NCI-H2107 treated with DMSO at 0.1 percent for 48 hours (cell line): ENCODE results near the gene DVL1.
A peak's percentile ranks its signal among the peaks of the same experiment; 100 is the strongest.

Experiments used
- DNase-seq: peaks from one replicate; lab custom pipeline; 2025; ENCODE audit not compliant: unreplicated experiment; lab: John Stamatoyannopoulos, UW

DVL1 gene

DNA sequence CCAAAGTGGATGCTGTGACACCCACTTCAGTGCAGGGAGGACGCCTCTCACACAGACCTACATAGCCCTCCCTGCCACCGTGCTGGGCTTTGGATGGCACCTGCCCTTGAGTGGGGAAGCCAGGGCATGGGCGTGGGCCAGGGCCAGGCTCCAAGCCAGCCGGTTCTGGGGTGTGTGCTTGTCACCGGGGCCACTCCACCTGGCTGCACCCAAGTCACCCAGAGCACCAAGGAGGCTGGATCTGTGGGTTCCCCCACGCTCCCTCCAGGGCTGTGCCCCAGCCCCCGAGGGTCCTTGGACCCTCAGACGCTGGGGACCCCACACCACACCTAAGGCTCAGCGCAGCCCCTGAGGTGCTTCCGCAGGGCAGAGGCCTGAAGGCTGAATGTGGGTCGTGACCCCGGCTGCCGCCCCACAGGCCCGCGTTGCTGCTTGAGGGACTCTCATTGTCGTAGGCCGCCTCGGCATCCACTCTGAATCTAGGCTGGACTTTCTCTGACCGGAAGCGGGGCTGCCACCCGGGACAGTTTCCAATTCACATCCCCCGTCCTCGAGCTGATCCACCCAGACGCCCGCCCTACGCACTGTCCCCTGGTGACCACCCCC, 7.7 kb upstream of the DVL1 start:
- DNase-seq = no peak

DNA sequence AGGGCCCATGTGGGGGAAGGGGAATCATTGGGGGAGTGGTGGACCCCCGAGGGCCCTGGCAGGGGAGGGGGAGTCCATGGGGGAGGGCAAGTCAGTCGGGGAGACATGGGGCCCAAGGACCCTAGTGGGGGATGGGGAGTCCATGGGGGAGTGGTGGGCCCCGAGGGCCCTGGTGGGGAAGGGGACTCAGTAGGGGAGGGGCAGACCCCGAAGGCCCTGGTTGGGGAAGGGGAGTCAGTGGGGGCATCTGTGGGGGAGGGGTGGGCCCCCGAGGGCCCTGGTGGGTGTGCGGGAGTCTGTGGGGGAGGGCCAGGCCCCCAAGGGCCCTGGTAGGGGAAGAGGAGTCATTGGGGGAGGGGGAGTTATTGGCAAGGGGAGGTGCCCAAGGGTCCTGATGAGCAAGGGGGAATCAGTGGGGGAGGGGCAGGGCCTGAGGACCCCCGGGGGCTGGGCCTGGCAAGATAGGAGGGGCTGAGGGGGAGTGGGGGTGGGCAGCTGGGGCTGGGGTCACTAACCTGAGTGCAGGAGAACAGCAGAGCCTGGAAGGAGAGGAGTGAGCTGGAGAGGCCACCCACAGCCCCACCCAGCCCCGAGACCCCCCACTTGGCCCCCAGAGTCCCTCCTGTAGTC, 7.1 kb upstream of the DVL1 start:
- DNase-seq = no peak

GRCh38 chr1:1355416-1355815, 6.2 kb upstream of the DVL1 start:
- no peak for DNase-seq

- DNase-seq = no peak
Measured at GRCh38 chr1:1354271-1355247, 5.3 kb upstream of the DVL1 start.

- DNase-seq = no peak
Measured at GRCh38 chr1:1353389-1354151, 4.4 kb upstream of the DVL1 start.

GRCh38 chr1:1352786-1353388, 3.7 kb upstream of the DVL1 start:
- DNase-seq = peak; percentile 5

GRCh38 chr1:1351511-1352427, 2.6 kb upstream of the DVL1 start:
- no peak for DNase-seq

DNA sequence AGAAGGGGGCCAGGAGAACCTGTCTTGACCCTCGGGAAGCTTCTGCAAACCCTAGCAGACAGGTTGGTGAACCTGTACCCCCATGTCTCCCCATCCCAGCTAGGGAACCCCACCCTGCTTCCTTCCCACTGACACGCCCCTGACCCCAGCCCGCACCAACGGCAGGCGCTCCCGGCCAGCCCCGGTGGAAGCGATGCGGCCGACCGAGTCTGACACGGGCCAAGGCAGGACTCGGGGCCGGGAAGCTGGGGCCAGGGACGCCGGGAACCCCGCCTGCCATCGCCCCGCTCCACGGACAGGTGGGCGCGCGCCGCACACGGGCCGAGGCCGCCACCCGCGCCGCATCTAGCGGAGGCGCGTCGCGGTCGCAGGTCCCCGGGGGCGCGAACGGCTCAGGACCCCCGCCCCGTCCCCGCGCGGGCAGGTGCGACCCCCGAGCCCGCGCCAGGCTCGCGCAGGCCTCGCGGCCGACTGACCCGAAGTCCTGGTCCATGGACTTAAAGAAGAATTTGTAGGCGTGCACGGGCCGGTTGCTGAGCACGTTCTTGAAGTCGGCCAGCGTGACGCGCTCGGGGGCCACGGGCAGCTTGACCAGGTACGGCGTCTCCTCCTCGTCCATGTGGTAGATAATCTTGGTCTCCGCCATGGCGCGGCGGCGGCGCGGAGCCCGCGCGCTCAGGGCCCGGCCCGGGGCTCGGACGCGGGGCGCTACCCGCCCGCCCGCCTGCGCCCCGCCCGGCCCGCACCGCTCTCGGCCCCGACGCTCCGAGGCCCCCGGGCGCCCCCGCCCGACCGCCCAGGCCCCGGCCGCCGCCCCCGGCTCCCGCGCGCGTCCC, 580 bp downstream of the DVL1 start:
- no peak for DNase-seq

DNA sequence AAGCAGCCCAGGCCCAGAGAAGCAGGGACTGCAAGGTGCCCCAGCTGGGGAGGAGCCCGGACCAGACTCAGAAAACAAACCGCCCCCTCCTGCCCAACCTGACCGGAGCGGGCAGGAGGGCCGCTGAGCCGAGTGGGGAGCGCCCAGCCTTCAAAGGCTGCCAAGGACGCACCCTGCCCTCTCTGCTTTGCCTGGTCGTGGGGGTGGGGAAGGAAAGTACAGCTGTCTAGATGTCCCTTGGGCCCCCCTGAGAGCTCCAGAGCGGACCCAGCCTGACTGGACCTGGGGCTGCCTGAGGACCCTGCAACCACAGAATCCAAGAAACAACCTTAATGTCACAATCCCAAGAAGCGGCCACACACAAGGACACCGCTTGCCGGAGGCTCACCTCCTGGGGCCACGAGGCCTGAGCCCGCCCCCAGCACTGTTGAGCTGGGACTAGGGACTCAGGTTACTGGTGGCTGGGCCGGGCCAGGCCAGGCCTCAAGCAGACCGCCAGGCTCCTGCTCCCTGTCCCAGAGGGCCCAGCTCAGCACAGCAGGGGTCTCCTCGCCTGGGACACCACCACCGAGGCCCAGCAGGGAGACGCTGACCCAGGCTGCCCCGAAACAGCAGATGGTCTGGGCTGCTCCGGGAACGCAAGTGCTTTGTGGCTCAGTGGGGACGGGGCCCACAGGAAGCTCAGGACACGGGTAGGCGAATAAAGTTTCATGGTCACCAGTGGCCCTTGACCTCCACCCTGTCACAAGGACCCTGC, 1.4 kb downstream of the DVL1 start:
- no peak for DNase-seq

- DNase-seq = no peak
Measured at GRCh38 chr1:1347026-1347595, 2.1 kb downstream of the DVL1 start.

GRCh38 chr1:1346501-1346890, 2.7 kb downstream of the DVL1 start:
- DNase-seq = no peak

- DNase-seq = no peak
Measured at GRCh38 chr1:1345860-1346500, 3.2 kb downstream of the DVL1 start.

- no peak for DNase-seq
Measured at GRCh38 chr1:1345384-1345783, 3.8 kb downstream of the DVL1 start.

DNA sequence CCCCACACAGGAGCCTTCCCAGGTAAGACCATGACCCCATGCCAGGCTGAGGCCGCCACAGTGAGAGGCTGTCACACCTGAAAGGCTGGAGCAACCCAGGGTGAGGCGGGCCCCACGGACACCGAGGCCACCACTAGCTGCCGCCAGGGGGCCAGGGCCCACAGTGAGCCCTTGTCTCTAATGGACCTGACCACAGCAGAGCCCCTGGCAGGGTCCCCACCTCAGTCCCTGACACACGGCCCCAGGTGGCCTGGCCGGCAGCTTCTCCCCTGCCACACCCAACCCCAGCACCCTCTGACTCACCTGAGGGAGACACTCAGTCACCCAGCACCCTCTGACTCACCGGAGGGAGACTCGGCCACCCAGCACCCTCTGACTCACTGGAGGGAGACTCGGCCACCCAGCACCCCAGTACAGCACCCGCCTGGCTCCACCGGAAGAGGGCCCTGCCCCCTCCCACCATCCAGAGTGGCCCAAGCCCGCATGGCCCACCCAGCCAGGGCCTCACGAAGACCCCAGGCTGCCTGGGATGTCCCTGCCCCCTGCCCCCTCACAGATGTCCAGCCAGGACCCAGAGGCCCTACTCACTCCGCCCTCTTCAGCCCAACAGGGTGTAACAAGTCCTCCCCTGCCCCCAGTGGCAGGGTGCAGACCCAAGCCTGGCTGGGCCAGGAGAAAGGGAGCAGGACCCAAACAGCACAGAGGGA, 4.4 kb downstream of the DVL1 start:
- DNase-seq = no peak

- DNase-seq = no peak
Measured at GRCh38 chr1:1343811-1344421, 5.3 kb downstream of the DVL1 start.

GRCh38 chr1:1342584-1343115, 6.6 kb downstream of the DVL1 start:
- DNase-seq = no peak
